C4-2B (cell line): ENCODE data around the gene GALNT2.

Source experiments
- ZFX ChIP-seq: fragments of 450-650 bp; IDR thresholded peaks from 2 replicates; pipeline ENCODE4 v1.6.1; 2017
- TF ChIP-seq, protein P1 (sequence below): fragments of 450-650 bp; conservative IDR thresholded peaks from 2 replicates; pipeline ENCODE4 v1.5.1; 2017; ENCODE audit warnings: mild to moderate bottlenecking

DNA sequence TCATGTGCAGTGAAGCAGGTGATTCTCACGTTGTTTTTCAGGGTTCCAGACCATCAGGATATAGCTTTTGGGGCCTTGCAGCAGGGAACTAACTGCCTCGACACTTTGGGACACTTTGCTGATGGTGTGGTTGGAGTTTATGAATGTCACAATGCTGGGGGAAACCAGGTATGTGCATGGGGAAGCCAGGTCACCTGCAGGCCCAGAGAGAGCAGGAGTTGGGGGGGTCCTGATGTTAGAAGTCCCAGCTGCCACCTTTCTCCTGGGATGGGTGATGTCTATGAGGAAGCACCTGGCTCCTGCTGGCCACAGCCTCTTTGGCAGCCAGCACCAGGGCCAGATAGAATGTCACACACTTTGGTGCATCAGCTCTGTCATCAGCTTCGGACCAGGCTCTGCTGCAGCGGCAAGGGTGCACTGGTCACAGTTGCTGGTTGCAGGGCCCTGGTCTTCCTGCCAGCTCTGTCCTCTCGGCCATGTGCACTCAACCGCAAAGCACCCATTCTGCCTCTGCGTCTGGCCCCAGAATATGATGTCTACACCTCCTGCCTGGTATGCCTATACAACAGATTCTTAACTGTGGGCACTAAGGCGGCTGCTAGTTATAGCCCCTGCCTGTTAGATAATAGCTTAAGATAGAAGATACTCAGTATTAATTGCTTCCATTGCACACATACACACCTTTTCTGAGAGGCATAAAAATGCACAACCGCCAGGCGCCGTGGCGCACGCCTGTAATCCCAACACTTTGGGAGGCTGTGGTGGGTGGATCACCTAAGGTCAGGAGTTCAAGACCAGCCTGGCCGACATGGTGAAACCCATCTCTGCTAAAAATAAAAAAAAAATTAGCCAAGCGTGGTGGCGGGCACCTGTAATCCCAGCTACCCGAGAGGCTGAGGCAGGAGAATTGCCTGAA is 198.4 kb downstream of the GALNT2 start:
- TF ChIP-seq, protein P1, sequence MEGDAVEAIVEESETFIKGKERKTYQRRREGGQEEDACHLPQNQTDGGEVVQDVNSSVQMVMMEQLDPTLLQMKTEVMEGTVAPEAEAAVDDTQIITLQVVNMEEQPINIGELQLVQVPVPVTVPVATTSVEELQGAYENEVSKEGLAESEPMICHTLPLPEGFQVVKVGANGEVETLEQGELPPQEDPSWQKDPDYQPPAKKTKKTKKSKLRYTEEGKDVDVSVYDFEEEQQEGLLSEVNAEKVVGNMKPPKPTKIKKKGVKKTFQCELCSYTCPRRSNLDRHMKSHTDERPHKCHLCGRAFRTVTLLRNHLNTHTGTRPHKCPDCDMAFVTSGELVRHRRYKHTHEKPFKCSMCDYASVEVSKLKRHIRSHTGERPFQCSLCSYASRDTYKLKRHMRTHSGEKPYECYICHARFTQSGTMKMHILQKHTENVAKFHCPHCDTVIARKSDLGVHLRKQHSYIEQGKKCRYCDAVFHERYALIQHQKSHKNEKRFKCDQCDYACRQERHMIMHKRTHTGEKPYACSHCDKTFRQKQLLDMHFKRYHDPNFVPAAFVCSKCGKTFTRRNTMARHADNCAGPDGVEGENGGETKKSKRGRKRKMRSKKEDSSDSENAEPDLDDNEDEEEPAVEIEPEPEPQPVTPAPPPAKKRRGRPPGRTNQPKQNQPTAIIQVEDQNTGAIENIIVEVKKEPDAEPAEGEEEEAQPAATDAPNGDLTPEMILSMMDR, result no peak
- no peak for TF ChIP-seq ZFX
